KMS-11 (cell line): ENCODE measurements around the gene PIGR.

Source experiments
- H2AFZ ChIP-seq: fragments of 200-600 bp; sonication (generic); 2 replicates; pipeline ENCODE4 v1.6.1; 2016; ENCODE audit warnings: antibody characterized with exemption, mixed run types, low read depth
- H3K27ac ChIP-seq: fragments of 200-600 bp; sonication (generic); 2 replicates; pipeline ENCODE4 v1.6.1; 2016; ENCODE audit warnings: mild to moderate bottlenecking, mixed run types
- H3K27me3 ChIP-seq: fragments of 200-600 bp; sonication (generic); 2 replicates; pipeline ENCODE4 v1.6.1; 2017; ENCODE audit warnings: mild to moderate bottlenecking, low read depth, mixed run types, moderate library complexity; ENCODE audit not compliant: insufficient read depth
- H3K36me3 ChIP-seq: fragments of 200-600 bp; sonication (generic); 2 replicates; pipeline ENCODE4 v1.6.1; 2017; ENCODE audit warnings: mild to moderate bottlenecking, mixed run types; ENCODE audit not compliant: insufficient read depth
- H3K4me1 ChIP-seq: fragments of 200-600 bp; sonication (generic); 2 replicates; pipeline ENCODE4 v1.6.1; 2016; ENCODE audit warnings: mild to moderate bottlenecking, low read depth, mixed run types; ENCODE audit not compliant: poor library complexity, severe bottlenecking
- H3K4me2 ChIP-seq: fragments of 200-600 bp; sonication (generic); 2 replicates; pipeline ENCODE4 v1.7.0; 2016; ENCODE audit warnings: mild to moderate bottlenecking, mixed run types
- H3K4me3 ChIP-seq: fragments of 200-600 bp; sonication (generic); IDR thresholded peaks from 2 replicates; pipeline ENCODE4 v1.6.1; 2017; ENCODE audit warnings: low read depth, low read length, mixed read lengths; ENCODE audit not compliant: insufficient read depth
- H3K79me2 ChIP-seq: fragments of 200-600 bp; sonication (generic); 2 replicates; pipeline ENCODE4 v1.6.1; 2016; ENCODE audit warnings: low read depth, mixed run types; ENCODE audit not compliant: insufficient read depth
- H3K9ac ChIP-seq: fragments of 200-600 bp; sonication (generic); 2 replicates; pipeline ENCODE4 v1.6.1; 2016; ENCODE audit warnings: mild to moderate bottlenecking, mixed run types
- H4K20me1 ChIP-seq: fragments of 200-600 bp; sonication (generic); 2 replicates; pipeline ENCODE4 v1.6.1; 2016; ENCODE audit warnings: mild to moderate bottlenecking, mixed run types; ENCODE audit not compliant: insufficient read depth
- TF ChIP-seq, protein P1 (sequence below): fragments of 200-600 bp; sonication (generic); conservative IDR thresholded peaks from 2 replicates; pipeline ENCODE4 v1.6.1; 2017; ENCODE audit warnings: low read depth, mild to moderate bottlenecking, antibody characterized with exemption, low read length, moderate library complexity, mixed read lengths

The PIGR gene

DNA sequence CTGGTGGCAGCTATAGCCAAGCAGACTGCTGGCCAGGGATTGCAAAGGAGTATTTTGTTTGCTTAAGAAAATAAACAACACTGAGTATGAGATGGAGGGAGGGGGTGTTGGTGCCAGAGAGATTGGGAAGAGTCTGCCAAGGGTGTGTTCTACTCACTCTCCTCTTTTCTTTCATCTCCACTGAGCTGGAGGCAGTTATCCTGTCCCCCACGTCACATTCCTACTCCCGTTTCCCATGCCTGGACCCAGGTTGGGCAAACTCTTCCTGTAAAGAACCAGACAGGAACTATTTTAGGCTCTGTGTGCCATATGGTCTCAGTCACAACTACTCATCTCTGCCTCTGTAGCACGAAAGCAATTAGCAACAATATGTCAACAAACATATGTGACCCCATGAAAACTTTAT is 50.4 kb downstream of the PIGR start:
- Histone ChIP-seq H3K36me3 (no peaks in the 10 kb centered on the region), H4K20me1 (no peaks in the 10 kb centered on the region), H3K4me3 (no peak overlapping the region), H3K27ac (no peak overlapping the region), H3K9ac (no peak overlapping the region), H3K27me3 (no peaks in the 10 kb centered on the region; the same call in 1 of the 2 replicates), H3K4me2 (no peak overlapping the region), H3K4me1 (no peaks in the 10 kb centered on the region), H2AFZ (no peak overlapping the region), H3K79me2 (no peaks in the 10 kb centered on the region)
- TF ChIP-seq, protein P1, sequence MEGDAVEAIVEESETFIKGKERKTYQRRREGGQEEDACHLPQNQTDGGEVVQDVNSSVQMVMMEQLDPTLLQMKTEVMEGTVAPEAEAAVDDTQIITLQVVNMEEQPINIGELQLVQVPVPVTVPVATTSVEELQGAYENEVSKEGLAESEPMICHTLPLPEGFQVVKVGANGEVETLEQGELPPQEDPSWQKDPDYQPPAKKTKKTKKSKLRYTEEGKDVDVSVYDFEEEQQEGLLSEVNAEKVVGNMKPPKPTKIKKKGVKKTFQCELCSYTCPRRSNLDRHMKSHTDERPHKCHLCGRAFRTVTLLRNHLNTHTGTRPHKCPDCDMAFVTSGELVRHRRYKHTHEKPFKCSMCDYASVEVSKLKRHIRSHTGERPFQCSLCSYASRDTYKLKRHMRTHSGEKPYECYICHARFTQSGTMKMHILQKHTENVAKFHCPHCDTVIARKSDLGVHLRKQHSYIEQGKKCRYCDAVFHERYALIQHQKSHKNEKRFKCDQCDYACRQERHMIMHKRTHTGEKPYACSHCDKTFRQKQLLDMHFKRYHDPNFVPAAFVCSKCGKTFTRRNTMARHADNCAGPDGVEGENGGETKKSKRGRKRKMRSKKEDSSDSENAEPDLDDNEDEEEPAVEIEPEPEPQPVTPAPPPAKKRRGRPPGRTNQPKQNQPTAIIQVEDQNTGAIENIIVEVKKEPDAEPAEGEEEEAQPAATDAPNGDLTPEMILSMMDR = no peak

DNA sequence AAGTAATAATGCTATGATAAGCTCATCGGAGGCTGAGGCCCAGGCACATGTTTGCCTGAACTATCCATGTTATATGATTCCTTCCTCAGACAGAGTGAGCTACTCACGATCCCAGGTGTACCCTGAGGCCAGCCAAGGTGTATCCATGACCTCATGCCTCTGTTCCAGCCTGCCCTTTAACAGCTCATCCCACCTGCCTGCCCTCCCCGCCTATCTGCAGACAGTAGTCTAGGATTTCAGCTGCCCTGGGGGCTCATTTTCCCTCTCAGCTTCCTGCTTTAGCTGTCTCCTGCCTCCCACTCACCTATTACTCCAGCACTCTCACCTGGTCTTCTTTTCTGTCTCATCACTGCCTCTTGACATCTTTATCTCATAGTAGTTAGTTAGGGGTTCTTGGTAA is 50.9 kb downstream of the PIGR start:
- H3K9ac ChIP-seq = no peak overlapping the region
- no peak overlapping the region for H3K4me3 ChIP-seq
- TF ChIP-seq, protein P1 = no peak
- no peaks in the 10 kb centered on the region for H3K79me2 ChIP-seq
- H2AFZ ChIP-seq = no peak overlapping the region
- no peaks in the 10 kb centered on the region for H4K20me1 ChIP-seq
- no peaks in the 10 kb centered on the region; the same call in 1 of the 2 replicates for H3K27me3 ChIP-seq
- no peaks in the 10 kb centered on the region for H3K36me3 ChIP-seq
- no peak overlapping the region for H3K4me2 ChIP-seq
- H3K27ac ChIP-seq = no peak overlapping the region
- no peaks in the 10 kb centered on the region for H3K4me1 ChIP-seq

- no peaks in the 10 kb centered on the region; the same call in 1 of the 2 replicates for H3K27me3 ChIP-seq
- H4K20me1 ChIP-seq = no peaks in the 10 kb centered on the region
- H3K9ac ChIP-seq = no peak overlapping the region
- H3K79me2 ChIP-seq = no peaks in the 10 kb centered on the region
- TF ChIP-seq, protein P1 = no peak
- H3K4me3 ChIP-seq = no peak overlapping the region
- peaks cover 4% of the 10 kb centered on the region for H3K4me1 ChIP-seq
- H3K27ac ChIP-seq = no peak overlapping the region
- H3K36me3 ChIP-seq = no peaks in the 10 kb centered on the region
- H2AFZ ChIP-seq = no peak overlapping the region
- H3K4me2 ChIP-seq = no peak overlapping the region
These were observed 52.9 kb downstream of the PIGR start for GRCh38 chr1:206893380-206893779.

GRCh38 chr1:206892351-206892984 is 53.8 kb downstream of the PIGR start:
- TF ChIP-seq, protein P1 = no peak
- Histone ChIP-seq H3K4me1 (peaks cover 8% of the 10 kb centered on the region), H3K36me3 (no peaks in the 10 kb centered on the region), H3K79me2 (no peaks in the 10 kb centered on the region), H3K4me3 (no peak overlapping the region), H3K9ac (no peak overlapping the region), H4K20me1 (no peaks in the 10 kb centered on the region), H3K27ac (no peak overlapping the region), H3K4me2 (no peak overlapping the region), H3K27me3 (no peaks in the 10 kb centered on the region; the same call in 1 of the 2 replicates), H2AFZ (no peak overlapping the region)
